Measurements from ENCODE around the gene UCHL1.
"Not testable (repeated sequence)": the region's sequence is repeated elsewhere in the genome, so short reads cannot be mapped to it uniquely, and the experiment has no call there.

Gene UCHL1

DNA sequence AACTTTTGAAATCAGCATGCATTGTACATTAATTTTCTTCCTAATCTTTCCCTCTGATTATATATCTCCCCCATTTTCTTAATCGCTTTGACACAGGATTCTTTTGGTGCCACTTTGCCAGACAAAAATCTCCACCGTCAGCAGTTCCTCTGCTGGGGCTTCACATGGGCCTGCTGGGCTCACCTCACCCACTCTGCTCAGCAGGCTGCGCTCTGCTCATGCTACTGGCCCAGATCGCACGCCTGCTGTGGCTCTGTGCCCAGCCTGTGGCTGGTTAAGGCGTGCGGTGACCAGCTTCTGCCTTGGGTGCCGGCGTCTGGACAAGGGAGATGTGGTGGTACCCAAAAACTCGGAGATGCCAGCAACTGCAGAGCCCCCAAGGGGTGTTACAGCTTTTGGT lies 31.1 kb downstream of the UCHL1 start:
- DNase-seq, result no peak

DNA sequence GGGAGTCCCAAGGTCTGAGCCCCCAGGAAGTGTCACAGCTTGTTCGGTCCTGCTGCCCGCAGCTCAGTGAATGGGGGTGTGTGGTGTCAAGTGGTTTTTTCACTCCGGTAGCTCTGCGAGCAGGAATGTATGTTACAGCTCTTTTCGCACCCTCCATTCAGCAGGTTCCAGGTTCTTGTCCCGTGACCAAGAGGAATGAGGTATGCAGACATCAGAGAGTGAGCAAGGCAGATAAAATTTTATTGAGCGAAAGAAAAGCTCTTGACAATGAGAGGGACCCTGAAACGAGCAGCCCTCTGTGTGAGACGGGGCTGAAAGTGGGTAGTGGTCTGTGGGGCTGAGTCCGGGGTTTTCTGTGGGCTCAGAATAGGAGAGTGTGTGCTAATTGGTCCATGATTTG lies 31.5 kb downstream of the UCHL1 start:
- no peak for DNase-seq

DNA sequence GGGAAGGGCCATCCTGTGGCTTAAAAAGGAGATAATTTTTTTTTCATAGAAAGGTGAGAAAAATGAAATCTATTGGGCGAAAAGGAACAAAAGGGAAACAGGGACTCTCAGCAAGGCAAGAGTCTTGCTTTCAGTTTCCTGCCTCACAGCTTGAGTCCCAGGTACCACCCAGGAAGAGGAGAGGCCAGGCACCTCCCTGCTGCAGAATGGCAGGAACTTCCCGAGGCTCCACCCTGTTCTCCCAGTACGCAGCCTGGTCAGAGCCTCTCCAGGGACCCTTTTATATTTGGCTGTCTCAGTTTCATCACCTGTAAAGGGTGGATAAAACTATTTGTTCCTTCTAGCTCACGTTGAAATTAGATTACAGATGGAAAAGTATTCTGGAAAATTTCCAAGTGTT lies 33.8 kb downstream of the UCHL1 start:
- no peak for DNase-seq

DNA sequence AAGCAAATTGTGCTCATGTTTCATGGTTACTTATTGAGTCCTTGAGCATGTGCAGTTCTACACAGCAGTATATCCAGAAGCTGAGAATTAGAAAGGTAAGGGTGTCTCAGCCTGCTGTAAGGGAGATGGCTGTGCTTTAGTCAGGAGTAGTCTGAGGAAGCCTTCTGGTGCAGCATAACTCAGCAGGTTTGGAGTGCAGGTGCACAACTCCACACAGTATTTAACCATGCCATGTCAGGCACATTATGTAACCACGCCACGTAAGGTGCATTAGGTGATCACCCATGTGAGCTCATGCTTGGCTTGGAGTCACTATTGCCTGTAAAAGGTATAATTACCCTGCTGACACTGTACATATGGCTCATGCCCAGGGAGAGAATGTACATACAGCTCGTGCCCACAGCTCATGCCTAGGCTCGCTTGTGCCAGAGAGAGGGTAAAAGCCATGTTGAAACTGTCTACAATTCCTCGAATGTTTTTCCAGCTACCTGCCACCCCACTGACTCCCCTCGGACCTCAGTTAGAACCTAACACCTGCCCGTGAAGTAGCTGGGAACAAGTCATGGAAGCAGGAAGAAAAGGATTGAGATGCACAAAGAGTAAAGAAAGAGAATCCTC lies 37.8 kb downstream of the UCHL1 start:
- DNase-seq, result no peak

DNA sequence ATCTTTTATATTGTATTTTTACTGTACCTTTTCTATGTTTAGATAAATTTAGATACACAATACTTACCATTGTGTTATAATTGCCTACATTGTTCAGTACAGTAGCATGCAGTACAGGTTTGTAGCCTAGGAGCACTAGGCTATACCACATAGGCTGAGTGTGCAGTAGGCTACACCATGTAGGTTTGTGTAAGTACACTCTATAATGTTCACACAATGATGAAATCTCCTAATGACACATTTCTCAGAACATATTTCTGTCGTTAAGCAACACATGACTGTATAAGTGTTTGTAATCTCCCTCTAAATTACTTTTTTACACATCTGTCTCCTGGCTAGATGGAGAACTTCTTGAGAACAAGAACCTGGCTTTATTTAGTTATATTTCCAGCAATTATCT lies 40.3 kb downstream of the UCHL1 start:
- no peak for DNase-seq

DNA sequence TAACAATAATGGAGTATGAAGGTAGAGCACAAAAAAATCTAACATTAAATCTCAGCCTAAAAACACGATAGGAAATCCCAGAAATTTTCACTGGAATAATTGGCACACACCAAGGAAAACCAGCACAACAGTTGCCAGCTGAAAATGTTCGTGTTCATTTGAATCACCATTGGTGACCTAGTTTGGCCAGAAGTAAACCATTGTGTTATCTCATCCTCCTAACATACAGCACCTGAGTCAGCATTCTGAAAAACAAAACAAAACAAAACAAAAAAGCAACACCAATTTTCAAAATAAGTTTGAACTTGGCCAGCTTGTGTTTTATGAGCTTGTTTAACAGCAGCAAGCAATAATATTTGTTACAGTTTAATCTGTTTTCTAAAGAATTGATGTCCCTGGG lies 41.1 kb downstream of the UCHL1 start:
- DNase-seq, result no peak

DNA sequence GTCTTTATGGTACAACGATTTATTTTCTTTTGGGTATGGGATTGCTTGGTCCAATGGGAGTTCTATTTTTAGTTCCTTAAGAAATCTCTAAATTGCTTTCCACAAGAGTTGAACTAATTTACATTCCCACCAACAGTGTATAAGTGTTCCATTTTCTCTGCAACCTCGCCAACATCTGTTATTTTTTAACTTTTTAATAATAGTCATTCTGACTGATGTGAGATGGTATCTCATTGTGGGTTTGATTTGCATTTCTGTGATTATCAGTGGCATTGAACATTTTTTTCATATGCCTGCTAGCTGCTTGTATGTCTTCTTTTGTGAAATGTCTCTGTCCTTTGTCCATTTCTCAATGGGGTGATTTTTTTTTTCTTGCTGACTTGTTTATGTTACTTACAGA lies 42.8 kb downstream of the UCHL1 start:
- DNase-seq, result no peak

DNA sequence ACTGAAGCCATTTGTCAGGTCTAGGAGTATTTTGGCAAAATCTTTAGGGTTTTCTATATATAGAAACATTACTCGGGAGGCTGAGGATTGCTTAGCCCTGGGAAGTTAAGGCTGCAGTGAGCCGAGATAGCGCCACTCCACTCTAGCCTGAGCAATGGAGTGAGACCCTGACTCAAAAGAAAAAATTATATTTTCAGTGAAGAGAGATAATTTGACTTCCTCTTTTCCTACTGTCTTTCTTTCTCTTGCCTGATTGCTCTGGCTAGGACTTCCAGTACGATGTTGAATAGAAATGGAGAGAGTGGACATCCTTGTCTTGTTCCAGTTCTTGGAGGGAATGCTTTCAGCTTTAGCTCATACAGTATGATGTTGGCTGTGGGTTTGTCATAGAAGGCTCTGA lies 44.4 kb downstream of the UCHL1 start:
- DNase-seq, result no peak

DNA sequence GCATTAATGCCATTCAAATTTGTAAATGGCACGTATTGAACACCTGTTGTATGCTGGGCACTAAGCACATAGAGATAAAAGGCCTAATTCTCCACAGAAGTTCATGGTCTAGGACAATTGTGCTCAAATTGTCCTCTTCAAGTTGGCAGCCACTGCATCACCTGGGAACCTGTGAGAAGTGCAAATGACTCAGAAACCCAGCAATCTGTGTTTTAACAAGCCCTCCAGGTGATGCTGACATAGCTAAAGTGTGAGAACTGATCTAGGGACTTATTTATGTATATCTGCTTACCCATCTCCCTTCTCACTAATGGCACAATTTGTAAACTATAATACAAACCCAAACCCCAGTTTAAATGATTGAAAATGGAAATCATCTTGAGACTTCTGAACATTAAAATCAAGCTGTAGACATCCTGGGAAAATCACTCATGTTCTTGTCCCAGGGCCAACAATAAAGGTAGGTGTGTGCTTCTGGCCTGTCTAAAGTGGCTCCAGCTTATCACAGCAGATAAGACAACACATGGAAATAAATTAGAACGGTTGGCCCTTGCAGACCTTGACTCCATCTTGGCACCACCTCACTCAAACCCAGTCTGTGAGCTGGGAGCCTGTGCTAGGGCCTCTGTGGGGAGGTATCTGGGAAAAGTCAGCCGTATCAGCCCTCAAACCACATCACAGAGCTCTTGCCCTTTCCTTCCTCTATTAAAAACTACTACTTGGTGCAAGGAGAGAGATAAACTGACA lies 46.8 kb downstream of the UCHL1 start:
- no peak for DNase-seq

DNA sequence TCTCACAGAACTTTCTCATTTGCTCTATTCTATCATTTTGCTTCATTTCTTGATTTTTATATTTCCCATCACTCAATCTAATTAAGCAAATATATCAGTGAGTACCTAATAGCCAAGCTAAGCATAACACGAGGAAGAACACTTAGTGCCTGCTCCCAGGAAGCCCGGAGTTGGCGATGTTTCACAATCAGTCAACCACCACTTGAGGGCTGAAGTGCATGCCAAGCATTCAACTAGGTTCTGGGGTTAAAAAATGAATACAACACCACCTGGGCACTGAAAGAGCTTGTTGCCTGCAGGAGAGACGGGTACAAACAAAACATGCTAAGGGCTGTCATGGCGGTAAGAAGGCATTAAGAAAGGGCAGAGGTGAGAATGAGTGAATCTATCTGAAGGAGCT lies 47.5 kb downstream of the UCHL1 start:
- DNase-seq, result no peak

DNA sequence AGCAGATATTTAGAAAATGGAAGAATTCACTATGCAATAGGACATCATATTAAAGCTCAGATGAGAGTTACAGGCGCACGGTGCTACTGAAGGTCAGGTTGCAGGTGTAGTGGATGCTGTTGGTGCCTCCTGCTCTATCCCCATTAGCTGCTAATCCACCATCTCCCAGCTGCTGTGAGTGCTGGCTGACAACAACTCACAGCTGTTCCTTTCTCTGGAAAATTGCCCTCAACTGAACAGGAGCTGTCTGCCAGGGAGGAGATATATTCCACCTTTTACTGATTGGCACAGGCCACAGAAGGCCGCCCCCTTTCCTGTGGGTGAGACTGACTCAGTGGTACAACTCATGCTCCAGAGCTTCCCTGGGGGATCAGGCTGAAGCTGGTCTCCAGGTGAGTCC lies 48.7 kb downstream of the UCHL1 start:
- no peak for DNase-seq

DNA sequence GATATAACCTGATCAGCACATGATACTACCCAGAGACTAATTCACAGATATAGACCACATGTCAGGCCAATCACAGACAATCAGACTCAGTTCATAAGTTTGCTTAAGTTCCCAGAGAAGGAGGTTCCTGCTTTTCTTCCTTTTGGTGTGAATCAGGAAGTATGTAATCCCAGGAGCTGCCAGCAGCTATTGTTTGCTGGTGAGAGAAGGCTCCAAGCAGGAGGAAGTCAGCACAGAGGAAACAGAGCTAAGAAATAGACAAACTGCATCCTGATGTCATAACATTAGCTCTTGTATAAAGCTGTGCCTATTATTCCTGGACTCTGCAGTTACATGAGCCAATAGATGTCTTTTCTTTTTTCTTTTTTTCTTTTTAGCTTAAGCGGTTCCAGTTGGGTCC lies 50.9 kb downstream of the UCHL1 start:
- no peak for DNase-seq

DNA sequence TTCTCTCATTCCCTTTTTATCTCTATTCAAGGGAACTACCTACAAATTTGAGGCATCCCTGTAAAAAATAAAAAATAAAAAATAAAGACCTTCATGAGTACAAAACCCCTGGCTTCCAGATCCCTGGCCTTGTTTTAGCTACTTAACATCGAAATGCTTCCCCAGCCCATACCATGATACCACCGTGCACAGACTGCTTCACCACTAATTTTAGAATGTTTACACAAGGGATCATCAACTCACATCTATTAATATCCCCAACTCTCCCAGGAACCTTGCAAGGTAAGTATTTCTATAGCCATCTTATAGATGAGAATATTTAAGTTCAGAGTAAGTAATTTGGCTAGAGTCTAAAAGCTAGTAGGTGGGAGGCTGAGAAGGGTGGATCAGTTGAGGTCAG lies 51.7 kb downstream of the UCHL1 start:
- no peak for DNase-seq

DNA sequence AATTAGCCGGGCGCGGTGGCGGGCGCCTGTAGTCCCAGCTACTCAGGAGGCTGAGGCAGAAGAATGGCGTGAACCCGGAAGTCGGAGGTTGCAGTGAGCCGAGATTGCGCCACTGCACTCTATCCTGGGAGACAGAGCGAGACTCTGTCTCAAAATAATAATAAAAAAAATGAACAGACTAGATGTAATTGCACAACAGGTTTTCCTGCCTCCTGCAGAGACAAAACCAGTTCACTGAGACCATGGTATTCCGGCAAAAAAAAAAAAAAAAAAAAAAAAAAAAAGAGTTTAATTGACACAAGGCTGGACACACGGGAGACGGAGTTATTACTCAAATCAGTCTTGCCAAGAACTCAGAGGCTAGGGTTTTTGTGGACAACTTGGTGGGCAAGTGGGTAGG lies 58.7 kb downstream of the UCHL1 start:
- DNase-seq, result not testable (repeated sequence)

DNA sequence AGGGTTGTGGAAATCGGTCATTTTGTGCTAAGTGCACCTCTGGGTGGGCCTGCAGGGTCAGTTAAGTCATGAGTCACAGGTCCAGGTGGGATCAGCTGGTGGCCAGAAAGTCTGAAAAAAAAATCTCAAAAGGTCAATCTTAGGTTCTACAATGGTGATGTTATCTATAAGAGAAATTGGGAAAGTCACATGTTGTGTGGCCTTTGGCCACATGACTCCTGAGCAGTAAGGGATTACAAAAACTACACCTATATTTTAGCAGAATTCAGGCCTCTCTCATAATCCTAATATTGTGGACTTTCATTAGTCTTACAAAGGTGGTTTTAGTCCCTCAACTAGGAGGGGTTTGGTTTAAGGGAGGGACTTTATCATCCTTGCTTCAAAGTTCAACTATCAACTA lies 59.1 kb downstream of the UCHL1 start:
- DNase-seq, result no peak
